Parathyroid adenoma (tissue), 2 donors: Measurements from ENCODE around the gene CKMT1B.
"Not testable (repeated sequence)": the region's sequence is repeated elsewhere in the genome, so short reads cannot be mapped to it uniquely, and the experiment has no call there.

Experiments
- H2AFZ ChIP-seq: fragments of 300-600 bp; sonication (generic); one replicate; pipeline ENCODE4 v1.7.0; 2017; ENCODE audit warnings: antibody characterized with exemption, mild to moderate bottlenecking
- H3K27ac ChIP-seq: fragments of 300-600 bp; sonication (generic); one replicate; pipeline ENCODE4 v1.7.0; 2017
- H3K27me3 ChIP-seq: fragments of 300-600 bp; sonication (generic); one replicate; pipeline ENCODE4 v1.7.0; 2017; ENCODE audit warnings: low read length; ENCODE audit not compliant: control insufficient read depth, insufficient read depth
- H3K36me3 ChIP-seq: fragments of 300-600 bp; sonication (generic); one replicate; pipeline ENCODE4 v1.7.0; 2017; ENCODE audit warnings: low read length; ENCODE audit not compliant: control insufficient read depth, insufficient read depth
- H3K4me1 ChIP-seq: fragments of 300-600 bp; sonication (generic); one replicate; pipeline ENCODE4 v1.7.0; 2017; ENCODE audit warnings: control low read depth
- H3K4me2 ChIP-seq: fragments of 300-600 bp; sonication (generic); one replicate; pipeline ENCODE4 v1.7.0; 2017; ENCODE audit warnings: low read length
- H3K4me3 ChIP-seq: fragments of 300-600 bp; sonication (generic); one replicate; pipeline ENCODE4 v1.7.0; 2017; ENCODE audit warnings: low read depth, low read length
- H3K79me2 ChIP-seq: fragments of 300-600 bp; sonication (generic); one replicate; pipeline ENCODE4 v1.7.0; 2017; ENCODE audit warnings: control low read depth
- H3K9ac ChIP-seq: fragments of 300-600 bp; sonication (generic); one replicate; pipeline ENCODE4 v1.7.0; 2017; ENCODE audit warnings: mild to moderate bottlenecking
- H3K9me3 ChIP-seq: fragments of 300-600 bp; sonication (generic); one replicate; pipeline ENCODE4 v1.7.0; 2017; ENCODE audit warnings: low read length; ENCODE audit not compliant: control insufficient read depth
- CTCF ChIP-seq: fragments of 300-600 bp; sonication (generic); IDR thresholded peaks from one replicate; pipeline ENCODE4 v1.7.0; 2017; ENCODE audit warnings: antibody characterized with exemption, mild to moderate bottlenecking
- donor health status: primary hyperparathyroidism.

CKMT1B gene

GRCh38 chr15:43552256-43552655 is 41.6 kb upstream of the CKMT1B start:
- Histone ChIP-seq H2AFZ (no peak overlapping the region), H3K79me2 (no peaks in the 10 kb centered on the region), H3K36me3 (no peaks in the 10 kb centered on the region), H3K9ac (no peak overlapping the region), H3K4me3 (no peak overlapping the region), H3K4me1 (no peaks in the 10 kb centered on the region), H3K27ac (no peak overlapping the region), H3K4me2 (no peak overlapping the region), H3K27me3 (no peaks in the 10 kb centered on the region), H3K9me3 (no peaks in the 10 kb centered on the region)
- no peak for TF ChIP-seq CTCF

GRCh38 chr15:43552986-43553385 is 40.8 kb upstream of the CKMT1B start:
- Histone ChIP-seq H3K9me3 (no peaks in the 10 kb centered on the region), H3K27ac (no peak overlapping the region), H2AFZ (no peak overlapping the region), H3K4me1 (no peaks in the 10 kb centered on the region), H3K79me2 (no peaks in the 10 kb centered on the region), H3K4me3 (no peak overlapping the region), H3K36me3 (no peaks in the 10 kb centered on the region), H3K4me2 (no peak overlapping the region), H3K9ac (no peak overlapping the region), H3K27me3 (no peaks in the 10 kb centered on the region)
- TF ChIP-seq CTCF, result no peak

GRCh38 chr15:43562753-43563152 is 31.1 kb upstream of the CKMT1B start:
- H3K36me3 ChIP-seq, H3K27ac ChIP-seq, H3K4me3 ChIP-seq, H3K4me1 ChIP-seq, H3K79me2 ChIP-seq, H3K4me2 ChIP-seq, H2AFZ ChIP-seq, H3K9ac ChIP-seq, H3K9me3 ChIP-seq, H3K27me3 ChIP-seq: not testable (repeated sequence)

DNA sequence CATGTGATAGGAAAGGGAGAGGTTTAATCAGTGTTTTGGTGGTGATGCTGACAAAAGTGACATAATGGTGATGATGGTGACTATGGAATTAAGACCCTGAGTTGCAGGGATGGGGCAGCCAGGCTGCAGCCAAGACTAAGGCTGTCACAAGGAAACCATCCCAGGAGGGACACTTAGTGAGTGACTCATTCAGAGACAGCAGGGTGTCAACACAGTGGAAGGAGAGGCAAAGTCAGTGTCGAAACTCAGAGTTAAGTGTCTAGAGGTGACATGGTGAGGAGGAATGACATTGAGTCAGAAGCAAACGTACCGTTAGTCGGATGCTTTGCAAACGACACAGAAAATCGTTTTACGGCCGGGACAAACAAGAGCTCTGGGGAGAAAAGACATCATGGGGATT is 30.0 kb upstream of the CKMT1B start:
- not testable (repeated sequence) for H3K36me3 ChIP-seq, H3K79me2 ChIP-seq, H3K4me2 ChIP-seq, H3K9me3 ChIP-seq, H2AFZ ChIP-seq, H3K9ac ChIP-seq, H3K4me1 ChIP-seq, H3K4me3 ChIP-seq, H3K27ac ChIP-seq, H3K27me3 ChIP-seq

GRCh38 chr15:43566615-43567014 is 27.2 kb upstream of the CKMT1B start:
- H3K27me3 ChIP-seq, H3K36me3 ChIP-seq, H3K4me3 ChIP-seq, H3K27ac ChIP-seq, H3K4me1 ChIP-seq, H2AFZ ChIP-seq, H3K79me2 ChIP-seq, H3K9ac ChIP-seq, H3K4me2 ChIP-seq, H3K9me3 ChIP-seq: not testable (repeated sequence)

DNA sequence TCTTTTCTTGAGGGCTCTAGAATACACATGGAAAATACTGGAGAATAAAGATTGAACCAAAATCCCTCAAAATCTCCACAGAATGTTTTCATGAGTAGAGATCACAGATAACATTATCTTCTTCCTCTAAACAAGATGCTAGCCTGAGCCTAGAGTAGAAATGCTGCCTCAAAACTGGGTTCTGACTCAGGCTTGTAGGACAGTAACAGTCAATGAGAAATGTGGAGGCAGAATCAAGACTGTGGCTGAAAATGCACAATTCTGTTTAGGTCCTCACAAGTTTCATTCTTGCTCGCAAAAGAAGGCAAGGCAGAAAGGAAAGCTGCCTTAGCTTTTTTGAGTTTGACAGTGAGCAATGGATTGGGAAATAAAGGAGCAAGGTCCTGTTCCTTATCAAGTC is 19.2 kb upstream of the CKMT1B start:
- not testable (repeated sequence) for H3K4me1 ChIP-seq, H2AFZ ChIP-seq, H3K27ac ChIP-seq, H3K9ac ChIP-seq, H3K36me3 ChIP-seq, H3K9me3 ChIP-seq, H3K4me2 ChIP-seq, H3K79me2 ChIP-seq, H3K4me3 ChIP-seq, H3K27me3 ChIP-seq

- not testable (repeated sequence) for H3K4me2 ChIP-seq, H2AFZ ChIP-seq
Measured at GRCh38 chr15:43589778-43590466, 3.9 kb upstream of the CKMT1B start, which contains the start of gene PPIP5K1. Gene PPIP5K1, minus strand, starts transcription at chr15:43590208. Its CDS starts 5,704 bp downstream, at chr15:43584504.

GRCh38 chr15:43592841-43593240 is 986 bp upstream of the CKMT1B start:
- not testable (repeated sequence) for H3K9ac ChIP-seq, H3K9me3 ChIP-seq, H3K27ac ChIP-seq, H3K4me3 ChIP-seq, H3K4me1 ChIP-seq, H2AFZ ChIP-seq, H3K79me2 ChIP-seq, H3K4me2 ChIP-seq, H3K36me3 ChIP-seq, H3K27me3 ChIP-seq

More at GRCh38 chr15:43589778-43590466, 3.9 kb upstream of the CKMT1B start, which contains the start of gene PPIP5K1:
- H3K9me3 ChIP-seq, H3K9ac ChIP-seq, H3K4me1 ChIP-seq, H3K27ac ChIP-seq, H3K27me3 ChIP-seq, H3K36me3 ChIP-seq, H3K79me2 ChIP-seq, H3K4me3 ChIP-seq: not testable (repeated sequence)

DNA sequence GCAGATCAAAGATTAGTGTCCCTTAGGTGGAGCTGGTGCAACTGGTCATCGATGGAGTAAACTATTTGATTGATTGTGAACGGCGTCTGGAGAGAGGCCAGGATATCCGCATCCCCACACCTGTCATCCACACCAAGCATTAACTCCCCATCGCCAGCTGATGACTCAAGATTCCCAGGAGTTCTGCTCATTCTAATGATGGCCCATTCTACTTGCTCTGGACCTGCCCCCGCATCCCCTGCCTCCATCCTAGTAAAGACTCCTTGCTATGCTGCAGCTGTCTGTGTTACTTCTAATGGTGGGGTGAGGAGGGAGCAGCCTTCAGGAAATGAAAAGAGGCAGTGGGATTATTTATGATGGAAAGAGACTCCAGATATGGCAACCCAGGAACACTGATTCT is 5.3 kb downstream of the CKMT1B start:
- not testable (repeated sequence) for H3K4me2 ChIP-seq, H3K27me3 ChIP-seq, H3K36me3 ChIP-seq, H2AFZ ChIP-seq, H3K9me3 ChIP-seq, H3K9ac ChIP-seq, H3K4me3 ChIP-seq, H3K79me2 ChIP-seq, H3K4me1 ChIP-seq, H3K27ac ChIP-seq

DNA sequence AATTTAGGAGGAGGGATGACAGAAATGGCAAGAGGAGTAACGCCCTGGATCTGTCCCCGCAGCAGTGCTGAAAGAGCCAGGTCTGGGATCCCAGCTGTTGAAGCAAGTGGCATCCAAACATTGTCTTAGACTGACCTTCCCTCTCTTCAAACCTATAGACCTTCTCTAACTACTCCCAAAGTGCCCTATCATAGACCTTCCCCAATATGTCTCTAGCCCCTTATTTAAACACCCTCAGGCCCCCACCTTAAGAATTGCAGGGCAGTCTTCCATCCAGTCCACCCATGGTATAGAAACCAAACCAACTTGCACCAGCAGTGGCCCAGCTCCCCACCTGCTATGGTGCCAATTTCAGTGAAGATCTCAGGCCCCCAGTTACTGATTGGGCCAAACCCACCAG is 6.4 kb downstream of the CKMT1B start:
- not testable (repeated sequence) for H3K27me3 ChIP-seq, H3K9me3 ChIP-seq, H3K4me3 ChIP-seq, H2AFZ ChIP-seq, H3K9ac ChIP-seq, H3K79me2 ChIP-seq, H3K36me3 ChIP-seq, H3K4me1 ChIP-seq, H3K4me2 ChIP-seq, H3K27ac ChIP-seq
